ENCODE measurements around the gene PRPH2.
"Not testable (repeated sequence)": the region's sequence is repeated elsewhere in the genome, so short reads cannot be mapped to it uniquely, and the experiment has no call there.

Gene PRPH2

DNA sequence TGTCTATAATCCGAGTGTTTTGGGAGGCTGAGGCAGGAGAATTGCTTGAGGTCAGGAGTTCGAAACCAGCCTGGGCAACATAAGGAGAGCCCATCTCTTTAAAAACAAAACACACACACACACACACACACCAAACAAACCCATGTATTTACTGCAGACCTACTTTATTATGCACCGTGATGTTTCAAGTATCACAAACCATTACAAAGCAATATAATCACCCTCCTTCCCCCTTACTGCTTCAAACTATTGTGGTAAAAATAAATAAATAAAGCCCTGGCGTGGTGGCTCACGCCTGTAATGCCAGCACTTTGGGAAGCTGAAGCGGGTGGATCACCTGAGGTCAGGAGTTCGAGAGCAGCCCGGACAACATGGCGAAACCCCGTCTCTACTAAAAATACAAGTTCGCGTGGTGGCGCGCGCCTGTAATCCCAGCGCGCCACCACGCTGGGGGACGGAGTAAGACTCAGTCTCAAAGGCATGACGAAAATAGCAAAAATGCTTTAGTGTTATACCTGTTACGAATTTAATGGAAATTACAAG lies 22.0 kb upstream of the PRPH2 start:
- FAIRE-seq, result no peak

DNA sequence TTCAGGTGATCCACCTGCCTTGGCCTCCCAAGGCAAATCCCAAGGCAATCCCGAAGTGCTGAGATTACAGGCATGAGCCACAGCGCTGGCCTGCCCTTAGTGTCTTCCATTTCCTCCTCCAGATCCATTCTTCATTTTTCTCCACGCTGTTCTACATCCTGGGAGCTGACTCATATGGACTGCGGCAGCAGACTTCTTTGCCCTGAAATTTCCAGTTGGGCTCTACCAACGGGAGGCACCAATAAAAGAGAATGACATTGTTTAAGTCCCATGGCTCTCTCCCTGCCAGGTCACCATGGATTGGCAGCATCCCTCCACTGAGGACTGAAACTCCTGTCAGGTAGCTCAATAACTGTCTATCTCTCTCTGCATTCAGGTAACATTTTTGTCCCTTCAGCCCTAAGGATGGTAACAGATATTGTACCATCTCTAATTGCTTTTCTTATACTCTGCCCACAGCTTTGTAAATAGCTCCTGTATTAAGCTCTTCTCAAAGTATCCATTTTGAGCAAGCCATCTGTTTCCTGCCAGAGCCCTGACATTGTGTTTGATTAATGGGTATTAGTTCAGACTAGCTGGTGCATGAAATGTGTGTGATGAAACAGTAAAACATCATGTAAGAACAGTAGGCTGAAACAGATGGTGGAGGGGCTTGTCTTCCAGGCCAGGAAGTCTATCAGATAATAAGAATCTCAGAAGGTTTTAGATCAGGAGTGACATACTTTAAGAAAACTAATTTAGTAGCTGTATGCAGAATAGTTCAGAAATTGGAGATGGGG lies 19.9 kb upstream of the PRPH2 start:
- no peak for FAIRE-seq
- peak; percentile 32 for DNase-seq (ENCODE audit: insufficient read length, low spot score)

More for the DNA sequence above, 22.0 kb upstream of the PRPH2 start:
- no peak for DNase-seq (ENCODE audit: insufficient read length, low spot score)

DNA sequence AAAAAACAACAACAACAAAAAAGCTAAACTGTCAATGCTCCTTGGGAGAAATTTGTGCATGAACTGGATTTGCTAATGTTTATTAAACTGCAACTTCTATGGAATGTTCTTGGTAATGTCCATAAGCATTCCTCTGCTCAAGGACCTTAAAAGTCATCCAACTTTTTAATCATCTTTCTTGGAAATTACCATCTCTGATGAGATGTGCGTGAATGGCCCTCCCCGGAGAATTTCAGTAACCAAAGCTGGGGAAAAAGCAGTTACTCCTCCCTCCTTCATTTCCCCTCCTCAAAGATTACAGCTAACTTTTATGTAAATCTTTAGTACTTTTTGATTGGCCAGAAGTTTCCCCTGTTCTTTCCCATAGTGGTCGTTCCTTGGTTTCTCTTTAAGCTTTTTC lies 18.3 kb upstream of the PRPH2 start:
- FAIRE-seq (no peak), DNase-seq (ENCODE audit: insufficient read length, low spot score) (no peak)

DNA sequence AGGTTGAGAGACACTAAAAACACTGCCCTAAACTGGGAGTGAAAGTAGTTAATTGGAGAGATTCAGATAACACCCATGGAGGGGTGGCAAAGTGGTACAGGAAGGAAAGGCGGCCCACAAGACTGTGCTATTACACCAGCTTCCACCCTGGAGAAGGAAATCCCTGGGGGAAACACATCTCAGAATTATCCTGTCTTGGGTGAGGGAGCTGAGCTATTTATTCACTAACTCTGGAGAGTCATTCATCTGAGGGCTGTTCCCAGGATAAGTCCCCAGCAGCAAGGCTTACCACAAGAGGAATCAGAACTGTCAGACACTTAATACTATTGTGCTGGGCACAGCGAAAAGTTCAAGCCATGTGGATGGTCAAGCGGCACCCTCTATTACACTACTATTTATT lies 13.6 kb upstream of the PRPH2 start:
- DNase-seq (ENCODE audit: insufficient read length, low spot score) (no peak), FAIRE-seq (no peak)

DNA sequence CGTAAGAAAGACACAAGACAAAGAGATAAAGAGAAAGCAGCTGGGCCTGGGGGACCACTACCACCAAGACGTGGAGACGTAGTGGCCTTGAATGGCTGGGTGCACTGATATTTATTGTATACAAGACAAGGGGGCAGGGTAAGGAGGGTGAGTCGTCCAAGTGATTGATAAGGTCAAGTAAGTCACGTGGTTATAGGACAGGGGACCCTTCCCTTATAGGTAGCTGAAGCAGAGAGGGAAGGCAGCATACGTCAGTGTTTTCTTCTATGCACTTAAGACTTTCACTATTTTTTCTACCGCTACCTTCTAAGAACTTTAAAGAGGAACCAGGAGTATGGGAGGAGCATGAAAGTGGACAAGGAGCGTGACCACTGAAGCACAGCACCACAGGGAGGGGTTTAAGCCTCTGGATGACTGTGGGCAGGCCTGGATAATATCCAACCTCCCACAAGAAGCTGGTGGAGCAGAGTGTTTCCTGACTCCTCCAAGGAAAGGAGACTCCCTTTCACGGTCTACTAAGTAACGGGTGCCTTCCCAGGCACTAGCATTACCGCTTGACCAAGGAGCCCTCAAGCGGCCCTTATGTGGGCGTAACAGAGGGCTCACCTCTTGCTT lies 11.6 kb upstream of the PRPH2 start:
- DNase-seq (ENCODE audit: insufficient read length, low spot score); FAIRE-seq: not testable (repeated sequence)

DNA sequence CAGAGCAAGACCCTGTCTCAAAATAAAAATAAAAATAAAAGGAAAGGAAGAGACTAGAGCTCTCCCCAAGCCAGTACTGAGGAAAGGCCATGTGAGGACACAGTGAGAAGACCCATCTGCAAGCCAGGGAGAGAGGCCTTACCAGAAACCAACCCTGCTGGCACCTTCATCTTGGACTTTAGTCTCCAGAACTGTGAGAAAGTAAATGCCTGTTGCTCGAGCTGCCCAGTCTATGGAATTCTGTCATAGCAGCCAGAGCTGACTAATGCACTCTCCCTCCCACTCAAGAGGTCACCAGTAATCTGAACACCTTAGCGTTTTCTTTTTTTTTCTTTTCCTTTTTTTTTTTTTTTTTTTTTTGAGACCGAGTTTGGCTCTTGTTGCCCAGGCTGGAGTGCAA lies 7.3 kb upstream of the PRPH2 start:
- FAIRE-seq (no peak), DNase-seq (ENCODE audit: insufficient read length, low spot score) (no peak)

DNA sequence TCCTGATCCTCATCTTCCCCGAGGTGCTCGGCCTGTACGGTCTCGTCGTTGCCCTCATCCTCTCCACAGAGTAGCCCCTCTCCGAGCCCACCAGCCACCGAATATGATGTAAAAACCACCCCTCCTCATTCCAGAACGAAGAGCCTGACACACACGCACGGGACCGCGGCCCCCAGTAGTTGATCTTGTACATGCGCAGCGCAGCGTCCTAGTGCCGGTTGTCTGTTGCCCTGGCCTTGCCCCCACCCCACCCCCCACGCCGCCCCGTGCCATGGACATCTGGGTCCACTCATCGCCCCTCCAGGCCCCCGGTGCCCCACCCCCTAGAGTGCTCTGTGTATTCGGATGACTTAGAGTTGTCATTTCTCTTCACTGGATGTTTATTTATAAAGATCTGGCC lies 5.2 kb upstream of the PRPH2 start:
- no peak for DNase-seq (ENCODE audit: insufficient read length, low spot score)
- no peak for FAIRE-seq

DNA sequence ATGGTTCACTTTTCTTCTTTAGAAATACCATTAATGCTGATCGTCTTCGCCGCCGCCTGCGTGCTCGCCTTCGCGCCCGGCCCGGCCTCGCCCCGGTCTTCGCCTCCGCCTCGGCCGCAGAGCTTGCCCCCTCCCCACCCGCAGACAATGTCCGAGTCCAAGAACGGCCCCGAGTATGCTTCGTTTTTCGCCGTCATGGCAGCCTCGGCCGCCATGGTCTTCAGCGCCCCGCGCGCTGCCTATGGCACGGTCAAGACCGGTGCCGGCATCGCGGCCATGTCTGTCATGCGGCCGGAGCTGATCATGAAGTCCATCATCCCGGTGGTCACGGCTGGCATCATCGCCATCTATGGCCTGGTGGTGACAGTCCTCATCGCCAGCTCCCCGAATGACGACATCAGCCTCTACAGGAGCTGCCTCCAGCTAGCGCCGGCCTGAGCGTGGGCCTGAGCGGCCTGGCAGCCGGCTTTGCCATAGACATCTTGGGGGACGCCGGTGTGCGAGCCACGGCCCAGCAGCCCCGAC lies 4.8 kb upstream of the PRPH2 start:
- FAIRE-seq (no peak), DNase-seq (ENCODE audit: insufficient read length, low spot score) (no peak)

DNA sequence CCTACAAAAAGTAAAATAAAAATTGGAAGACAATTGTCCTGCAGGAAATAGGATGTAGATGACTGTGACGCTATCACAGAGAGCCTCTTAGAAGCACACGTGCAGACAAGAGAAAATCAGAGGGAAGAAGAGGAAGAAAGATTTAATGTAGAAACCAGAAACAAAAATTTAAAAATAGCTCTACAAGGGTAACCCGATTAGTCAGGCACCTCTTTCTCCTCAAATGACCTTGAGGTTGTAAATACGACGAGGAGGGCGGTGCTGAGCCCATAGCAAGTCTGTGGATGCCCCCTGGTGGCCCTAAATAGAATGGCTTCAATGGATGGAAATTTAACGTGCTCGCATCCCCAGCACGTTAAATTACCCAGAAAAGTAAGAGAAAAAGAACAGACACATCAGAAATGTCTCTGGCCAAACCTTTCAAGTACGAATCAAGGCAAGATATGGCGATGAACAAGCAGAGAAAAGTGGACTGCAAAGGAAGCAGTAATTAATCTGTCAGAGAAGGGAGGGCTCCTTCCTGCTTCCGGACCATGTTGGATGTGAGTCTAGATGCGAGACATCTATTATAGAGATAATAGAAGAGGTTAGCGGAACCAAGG lies 4.2 kb upstream of the PRPH2 start:
- peak; percentile 77 for DNase-seq (ENCODE audit: insufficient read length, low spot score)

DNA sequence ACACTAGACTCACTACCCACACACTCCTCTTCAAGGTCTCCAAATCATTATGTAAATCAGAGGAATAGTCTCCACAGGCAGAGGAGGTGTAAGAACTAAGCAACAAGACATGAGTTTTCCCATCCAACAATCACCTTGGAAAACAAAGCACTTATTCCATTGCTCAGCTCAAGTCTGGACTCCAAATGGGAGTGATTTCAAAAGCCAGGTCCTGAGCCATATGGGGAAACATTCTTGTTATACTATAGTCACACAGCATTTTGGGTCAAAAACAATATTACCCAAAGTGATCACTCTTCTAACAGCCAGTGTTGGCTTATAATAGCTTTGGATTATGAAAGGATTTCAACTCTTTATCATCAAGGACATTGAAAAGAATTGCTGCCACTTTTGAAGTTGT lies 3.6 kb upstream of the PRPH2 start:
- DNase-seq (ENCODE audit: insufficient read length, low spot score), result no peak
- no peak for FAIRE-seq

More for the DNA sequence above, 4.2 kb upstream of the PRPH2 start:
- FAIRE-seq, result peak; percentile 40

DNA sequence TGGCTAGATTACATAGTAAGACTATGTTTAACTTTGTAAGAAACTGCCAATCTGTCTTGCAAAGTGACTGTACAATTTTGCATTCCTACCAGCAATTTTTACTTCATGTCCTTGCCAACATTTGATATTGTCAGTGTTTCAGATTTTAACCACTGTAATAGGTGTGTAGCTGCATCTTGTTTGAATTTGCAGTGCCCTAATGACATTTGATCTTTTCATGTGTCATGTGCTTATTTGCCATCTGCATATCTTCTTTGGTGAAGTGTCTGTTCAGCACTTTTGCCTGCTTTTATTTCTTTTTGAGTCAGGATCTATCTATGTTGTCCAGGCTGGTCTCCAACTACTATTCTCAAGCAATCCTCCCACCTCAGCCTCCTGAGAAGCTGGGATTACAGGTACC lies 2.4 kb upstream of the PRPH2 start:
- DNase-seq (ENCODE audit: insufficient read length, low spot score) (no peak), FAIRE-seq (no peak)

DNA sequence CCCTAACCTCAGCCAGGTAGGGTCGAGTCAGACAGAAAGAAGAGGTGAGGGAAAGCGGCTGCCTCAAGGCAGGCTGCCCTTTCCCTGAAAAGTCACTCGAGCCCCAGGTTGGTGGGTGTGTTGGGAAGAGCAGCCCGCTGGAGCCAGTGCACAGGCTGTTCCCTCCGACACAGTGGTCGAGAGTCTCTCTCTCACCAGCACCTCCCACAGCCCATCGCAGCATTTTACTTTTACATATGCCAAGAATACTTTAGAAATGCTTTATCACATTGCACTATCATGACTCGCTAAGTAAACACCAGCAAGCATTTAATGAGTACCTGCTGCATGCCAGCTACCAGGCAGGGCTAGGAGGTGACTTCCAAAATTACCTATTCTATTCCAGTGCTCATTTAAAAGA lies 1.7 kb downstream of the PRPH2 start:
- DNase-seq (ENCODE audit: insufficient read length, low spot score) (no peak), FAIRE-seq (peak; percentile 36)

DNA sequence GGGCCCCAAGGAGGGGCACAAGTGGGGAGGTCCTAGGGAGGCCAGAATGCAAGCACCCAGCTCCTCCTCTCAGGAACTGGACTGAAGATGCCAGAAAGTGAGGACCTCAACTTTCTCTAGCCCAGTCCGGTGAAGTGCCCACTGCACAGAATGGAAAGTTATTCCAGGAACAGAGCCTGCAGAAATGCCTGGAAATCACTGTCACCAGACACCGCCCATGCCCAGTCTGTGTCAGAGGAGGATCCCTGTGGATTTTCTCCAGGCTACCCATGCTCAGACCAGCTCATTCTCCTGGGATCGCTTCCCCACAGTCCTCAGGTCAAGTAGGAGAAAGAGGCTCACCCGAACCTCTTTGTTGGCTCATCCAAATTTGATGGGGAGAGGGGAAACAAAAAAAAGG lies 6.5 kb downstream of the PRPH2 start:
- FAIRE-seq, result no peak
- DNase-seq (ENCODE audit: insufficient read length, low spot score), result no peak

DNA sequence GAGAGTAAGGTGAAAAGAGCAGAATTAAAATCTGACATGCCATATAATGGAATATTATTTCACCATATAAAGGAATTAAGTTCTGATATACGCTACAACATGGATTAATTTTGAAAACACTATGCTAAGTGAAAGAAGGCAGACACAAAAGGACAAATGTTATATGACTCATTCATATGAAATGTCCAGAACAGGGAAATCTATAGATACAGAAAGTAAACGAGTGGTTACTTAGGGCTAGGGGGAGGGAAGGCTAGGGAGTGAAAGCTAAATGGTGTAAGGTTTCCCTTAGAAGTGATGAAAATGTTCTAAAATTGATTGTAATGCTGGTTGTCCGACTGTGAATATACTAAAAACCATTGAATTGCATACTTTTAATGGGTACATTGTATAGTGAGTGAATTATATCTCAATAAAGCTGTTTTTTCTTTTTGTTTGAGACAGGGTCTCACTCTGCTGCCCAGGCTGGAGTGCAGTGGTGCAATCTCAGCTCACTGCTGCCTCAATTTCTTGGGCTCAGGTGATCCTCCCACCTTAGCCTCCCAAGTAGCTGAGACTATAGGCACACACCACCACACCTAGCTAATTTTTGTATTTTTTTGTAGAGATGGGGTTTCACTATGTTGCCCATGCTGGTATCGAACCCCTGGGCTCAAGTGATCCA lies 8.2 kb downstream of the PRPH2 start:
- FAIRE-seq (no peak), DNase-seq (ENCODE audit: insufficient read length, low spot score) (no peak)

DNA sequence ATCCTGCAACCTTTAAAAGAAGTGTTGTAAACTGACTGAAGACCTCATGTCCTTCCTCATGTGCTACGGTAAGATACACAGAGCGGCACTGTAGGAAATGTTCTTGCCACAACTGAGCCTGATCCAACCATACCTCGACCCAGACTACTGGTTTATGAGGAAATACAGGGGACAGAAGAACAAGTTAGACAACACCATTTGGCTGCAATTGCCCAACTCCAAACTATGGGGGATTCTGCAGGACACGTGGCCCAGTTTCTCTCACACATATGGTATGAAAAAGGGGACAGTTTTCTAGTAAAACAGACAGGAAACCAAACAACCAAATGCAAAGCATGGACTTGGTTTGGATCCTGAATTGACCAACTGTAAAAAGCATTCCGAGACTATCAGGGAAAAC lies 10.5 kb downstream of the PRPH2 start:
- no peak for FAIRE-seq

DNA sequence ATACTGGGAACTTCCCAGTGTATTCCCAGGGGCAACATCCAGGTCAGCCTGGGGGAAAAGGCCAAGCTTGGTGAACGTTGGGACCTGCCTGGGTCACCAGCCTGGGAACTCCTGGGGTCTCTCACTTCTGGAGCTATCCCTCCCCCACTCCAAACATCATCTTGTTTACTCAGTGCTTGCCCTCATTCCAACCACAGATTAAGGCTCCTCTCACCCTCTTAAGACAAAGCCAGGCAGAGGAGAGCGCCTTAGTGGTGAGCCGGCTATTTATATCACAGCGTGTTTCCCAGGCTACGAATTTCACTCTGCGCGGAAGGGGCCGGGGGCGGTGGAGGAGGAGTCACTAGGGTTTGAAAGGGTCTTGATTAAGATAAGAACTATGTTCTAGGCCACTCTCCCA lies 12.1 kb downstream of the PRPH2 start:
- DNase-seq (ENCODE audit: insufficient read length, low spot score) (no peak), FAIRE-seq (no peak)

More for the DNA sequence above, 10.5 kb downstream of the PRPH2 start:
- DNase-seq (ENCODE audit: insufficient read length, low spot score), result no peak

DNA sequence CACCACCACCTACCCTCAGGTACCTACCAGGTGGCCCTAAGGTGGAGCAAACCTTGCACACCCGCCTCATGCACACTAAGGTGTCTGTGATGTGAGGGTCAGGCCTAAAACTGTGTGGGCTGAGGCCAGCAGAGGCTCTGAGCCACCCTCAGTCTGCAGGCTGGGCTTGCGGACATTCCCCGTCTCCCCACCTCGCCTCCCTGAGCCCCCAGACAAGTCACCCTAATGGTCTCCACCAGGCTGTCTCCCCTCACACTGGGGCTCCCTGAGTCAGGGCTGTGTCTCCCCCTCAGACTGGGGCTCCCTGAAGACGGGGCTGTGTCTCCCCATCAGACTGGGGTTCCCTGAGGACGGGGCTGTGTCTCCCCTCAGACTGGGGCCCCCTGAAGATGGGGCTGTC lies 12.5 kb downstream of the PRPH2 start:
- no peak for DNase-seq (ENCODE audit: insufficient read length, low spot score)
- FAIRE-seq, result no peak

DNA sequence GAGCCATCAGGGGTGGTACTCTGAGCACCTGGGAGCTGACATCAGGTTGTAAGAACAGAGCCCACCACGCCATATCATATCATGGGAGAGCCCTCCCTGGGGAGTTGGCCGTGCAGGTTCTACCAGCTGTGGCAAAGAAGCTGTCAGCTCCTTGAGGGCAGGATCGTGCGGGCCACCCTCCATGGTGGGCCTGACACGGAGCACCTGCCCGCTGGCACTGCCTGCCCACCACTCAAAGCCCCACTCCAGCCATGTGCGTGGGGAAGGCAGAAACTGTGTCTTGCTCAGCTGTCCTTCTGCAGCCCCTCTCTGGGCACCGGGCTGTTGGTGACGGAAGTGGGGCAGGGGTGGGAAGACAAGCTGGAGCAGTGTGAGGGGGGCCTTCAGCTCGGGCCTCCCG lies 14.3 kb downstream of the PRPH2 start:
- no peak for DNase-seq (ENCODE audit: insufficient read length, low spot score)
- FAIRE-seq, result no peak

DNA sequence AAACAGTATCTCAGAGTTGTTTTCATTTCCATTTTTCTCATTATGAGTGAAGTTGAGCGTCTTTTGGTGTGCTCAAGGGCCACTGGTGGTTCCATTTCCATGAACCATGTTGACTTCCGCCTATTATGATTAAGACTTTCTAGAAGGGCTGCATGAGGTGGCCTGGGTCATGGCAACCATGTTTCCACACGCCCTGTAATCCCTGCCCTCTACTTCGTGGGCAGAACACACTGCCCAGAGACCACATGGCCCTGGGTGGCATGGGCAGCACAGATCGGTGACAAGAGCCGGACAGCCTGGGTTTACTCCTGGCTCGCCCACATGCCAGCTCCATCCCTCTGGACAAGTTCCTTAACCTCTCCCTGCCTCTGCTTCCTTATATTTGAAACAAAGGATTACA lies 14.8 kb downstream of the PRPH2 start:
- FAIRE-seq, result no peak
- DNase-seq (ENCODE audit: insufficient read length, low spot score), result no peak

DNA sequence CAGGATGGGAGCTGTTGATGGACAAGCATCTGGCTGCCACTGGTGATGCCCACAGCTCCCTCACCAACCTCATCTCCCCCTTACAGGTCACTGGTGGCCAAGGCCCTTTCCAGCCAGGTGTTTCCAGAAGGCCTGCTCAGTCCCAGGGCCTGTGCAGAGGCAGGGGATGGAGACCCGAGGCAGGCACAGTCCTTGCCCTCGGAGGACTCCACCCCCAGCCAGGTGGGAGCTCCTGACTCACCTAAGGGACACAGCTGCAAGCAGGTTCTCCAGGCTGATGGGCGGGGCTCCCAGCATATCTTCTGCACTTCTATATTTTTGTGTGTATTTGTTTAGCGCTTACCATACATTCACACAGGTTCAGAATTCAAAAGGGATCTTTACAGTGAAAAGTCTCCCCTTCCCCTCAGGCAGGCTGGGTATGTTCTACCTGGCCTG lies 17.4 kb downstream of the PRPH2 start:
- DNase-seq (ENCODE audit: insufficient read length, low spot score) (no peak), FAIRE-seq (no peak)
